Pulmonary artery endothelial cell (primary cell): ENCODE measurements around the gene ORC5. TPM values are rescaled to one million over a fixed set of nuclear protein-coding genes. Genes with fewer than 3 reads are reported as not detected.
A peak's percentile ranks its signal among the peaks of the same experiment; 100 is the strongest.
"Not testable (repeated sequence)": the region's sequence is repeated elsewhere in the genome, so short reads cannot be mapped to it uniquely, and the experiment has no call there.

ENCODE experiments used
- DNase-seq: peaks from one replicate; pipeline ENCODE4 v3.0.0-alpha.2; 2011; ENCODE audit warnings: low read depth, low spot score
- total RNA-seq: library from RNA; depleted of rRNA; stranded (reverse); fragments of >200 nt; gene quantifications from 2 replicates; pipeline ENCODE4 v1.2.3, GENCODE V29; 2014

The ORC5 gene
- total RNA-seq, 1 donor from 2014 or later: 83.0 TPM

DNA sequence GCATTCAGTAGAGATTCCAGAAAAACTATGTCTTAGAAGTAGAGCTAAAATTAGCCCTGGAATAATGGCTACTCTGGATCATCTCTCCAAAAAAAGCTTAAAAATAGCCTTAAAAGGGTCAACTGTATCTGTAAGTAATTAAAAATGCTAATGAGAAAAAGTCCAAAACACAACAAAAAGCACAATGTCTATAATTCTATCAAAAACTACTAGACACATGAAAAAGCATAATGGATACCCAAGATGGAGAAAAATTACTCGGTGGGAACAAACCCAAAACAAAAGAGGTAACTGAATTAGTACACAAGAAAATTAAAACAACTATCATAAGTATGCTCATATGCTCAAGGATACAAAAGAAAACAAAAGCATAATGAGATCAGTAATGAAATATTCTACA, 15.4 kb downstream of the ORC5 start:
- no peak for DNase-seq

DNA sequence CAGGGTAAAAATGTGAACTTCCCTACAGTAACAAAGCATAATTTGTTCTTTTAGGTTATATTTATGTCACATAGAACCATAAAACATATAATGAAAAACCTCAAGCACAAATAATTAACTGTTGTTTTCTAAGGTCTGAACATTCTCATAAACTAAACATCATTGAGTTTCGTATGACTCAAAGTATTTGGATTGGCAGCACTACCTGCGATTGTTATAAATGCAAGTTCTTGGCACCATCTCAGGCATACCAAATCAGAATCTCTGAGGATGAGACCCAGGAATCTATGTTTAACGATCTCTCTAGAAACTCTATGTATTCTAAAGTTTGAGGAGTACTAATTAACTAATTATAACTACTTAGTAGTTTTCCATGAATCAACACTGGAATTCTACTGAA, 22.5 kb downstream of the ORC5 start:
- peak; percentile 45 for DNase-seq

DNA sequence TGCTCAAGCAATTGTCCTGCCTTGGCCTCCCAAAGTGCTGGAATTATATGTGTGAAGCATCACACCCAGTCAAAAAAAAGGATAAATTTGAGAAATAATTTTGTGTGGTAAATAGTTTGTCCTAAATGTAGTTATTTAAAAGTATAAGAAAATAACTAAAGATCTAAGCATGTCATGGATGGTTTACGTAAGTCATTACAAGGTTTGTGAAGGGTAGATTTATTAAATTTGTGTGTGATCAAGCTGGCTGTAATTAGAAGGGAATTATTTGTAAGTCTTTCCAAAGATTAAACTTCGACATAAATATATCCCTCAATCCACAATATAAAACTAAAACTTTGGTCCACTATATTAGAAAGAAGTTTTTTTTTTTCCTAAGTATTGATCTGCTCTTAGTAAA, 28.6 kb downstream of the ORC5 start:
- DNase-seq: no peak

DNA sequence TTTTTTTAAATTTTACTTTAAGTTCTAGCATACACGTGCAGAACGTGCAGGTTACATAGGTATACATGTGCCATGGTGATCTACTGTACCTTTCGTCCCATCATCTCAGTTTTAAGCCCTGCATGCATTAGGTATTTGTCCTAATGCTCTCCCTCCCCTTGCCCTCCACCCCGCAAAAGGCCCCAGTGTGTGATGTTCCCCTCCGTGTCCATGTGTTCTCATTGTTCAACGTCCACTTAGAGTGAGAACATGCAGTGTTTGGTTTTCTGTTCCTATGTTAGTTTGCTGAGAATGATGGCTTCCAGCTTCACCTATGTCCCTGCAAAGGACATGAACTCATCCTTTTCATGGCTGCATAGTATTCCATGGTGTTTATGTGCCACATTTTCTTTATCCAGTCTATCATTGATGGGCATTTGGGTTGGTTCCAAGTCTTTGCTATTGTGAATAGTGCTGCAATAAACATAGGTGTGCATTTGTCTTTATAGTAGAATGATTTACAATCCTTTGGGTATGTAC, 30.2 kb downstream of the ORC5 start:
- not testable (repeated sequence) for DNase-seq

DNA sequence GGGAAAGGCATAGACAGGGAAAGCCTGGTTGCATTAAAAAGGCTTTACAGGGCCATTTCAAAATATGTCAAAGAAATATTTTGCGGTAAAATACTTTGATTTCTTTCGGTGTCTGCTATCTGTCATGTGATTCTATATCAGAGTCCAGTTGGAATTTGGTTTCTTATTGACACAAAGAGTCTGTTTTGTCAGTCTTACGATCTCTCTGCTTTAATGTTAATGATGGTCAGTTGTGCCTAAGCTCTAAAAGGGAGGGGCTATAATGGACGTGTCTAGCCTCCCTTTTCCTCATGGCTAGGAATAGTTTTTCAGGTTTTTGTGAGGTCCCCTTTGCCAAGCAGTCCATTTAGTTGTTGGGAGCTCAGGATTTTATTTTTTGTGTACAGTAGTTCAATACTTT, 31.5 kb downstream of the ORC5 start:
- no peak for DNase-seq

DNA sequence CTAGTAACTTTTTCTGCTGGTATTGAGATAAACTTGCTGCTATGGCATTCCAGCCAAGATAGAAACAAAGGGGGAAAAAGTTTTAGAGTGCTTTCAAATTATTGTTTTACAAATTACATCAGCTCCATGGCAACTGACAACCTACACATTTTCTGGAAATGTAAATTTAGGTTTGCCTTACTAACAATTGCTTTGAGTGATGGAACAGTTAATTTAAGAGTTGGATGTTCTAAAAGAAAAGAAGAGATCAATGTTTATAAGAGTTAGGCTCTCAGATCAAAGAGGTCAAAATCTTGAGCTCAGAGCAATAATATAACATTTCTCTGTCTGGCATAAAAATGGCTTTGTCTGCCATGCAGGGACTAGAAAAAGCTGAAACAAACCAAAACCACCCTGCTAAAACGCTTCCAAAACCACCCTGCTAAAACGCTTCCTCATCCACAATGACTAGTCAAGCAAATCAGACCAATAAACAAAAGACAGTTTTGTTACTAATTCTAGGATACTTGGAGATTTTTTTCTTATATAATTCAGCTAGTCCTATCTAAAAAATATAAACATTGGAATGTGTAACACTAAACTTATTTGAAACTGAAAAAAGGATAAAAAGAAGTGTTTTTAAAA, 32.3 kb downstream of the ORC5 start:
- DNase-seq: no peak

DNA sequence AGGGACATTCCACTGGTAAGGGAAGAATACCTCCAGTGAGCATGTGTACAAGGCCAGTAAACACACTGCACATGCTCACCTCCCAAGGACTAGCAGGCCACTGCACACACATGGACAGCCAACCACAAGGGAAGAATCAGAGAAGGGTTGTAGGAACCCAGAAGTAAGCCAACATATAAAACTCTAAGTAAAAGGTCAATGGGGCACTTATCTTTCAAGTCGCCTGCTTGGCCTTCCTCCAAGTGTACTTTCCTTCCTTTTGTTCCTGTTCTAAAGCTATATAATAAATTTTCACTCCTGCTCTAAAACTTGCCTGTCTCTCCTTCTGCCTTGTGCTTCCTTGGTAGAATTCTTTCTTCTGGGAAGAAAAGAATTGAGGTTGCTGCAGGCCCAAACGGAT, 33.0 kb downstream of the ORC5 start:
- DNase-seq: peak; percentile 37

DNA sequence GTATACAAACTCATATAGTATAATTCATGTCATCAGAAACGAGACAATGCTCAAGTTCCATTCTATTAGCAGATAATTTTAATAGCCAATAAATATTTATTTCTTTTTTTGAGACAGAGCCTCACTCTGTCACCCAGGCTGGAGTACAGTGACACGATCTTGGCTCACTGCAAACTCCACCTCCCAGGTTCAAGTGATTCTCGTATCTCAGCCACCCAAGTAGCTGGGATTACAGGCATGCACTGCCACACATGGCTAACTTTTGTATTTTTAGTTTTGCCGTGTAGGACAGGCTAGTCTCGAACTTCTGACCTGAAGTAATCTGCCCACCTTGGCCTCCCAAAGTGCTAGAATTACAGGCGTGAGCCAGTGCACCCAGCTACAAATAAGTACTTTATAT, 45.7 kb downstream of the ORC5 start:
- no peak for DNase-seq

DNA sequence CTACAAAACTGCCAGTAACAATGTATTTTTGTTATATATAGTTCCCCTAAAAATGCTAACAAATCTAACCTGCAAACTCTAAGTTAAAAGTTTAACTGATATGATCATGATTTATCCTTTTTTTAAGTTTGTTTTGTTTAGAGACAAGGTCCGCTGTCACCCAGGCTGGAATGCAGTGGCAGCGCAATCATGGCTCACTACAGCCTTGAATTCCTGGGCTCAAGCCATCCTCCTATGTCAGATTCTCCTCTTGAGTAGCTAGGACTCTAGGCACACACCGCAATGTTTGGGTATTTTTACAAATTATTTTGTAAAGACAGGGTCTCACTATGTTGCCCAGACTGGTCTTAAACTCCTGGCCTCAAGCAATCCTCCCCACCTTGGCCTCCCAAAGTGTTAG, 46.6 kb downstream of the ORC5 start:
- no peak for DNase-seq

DNA sequence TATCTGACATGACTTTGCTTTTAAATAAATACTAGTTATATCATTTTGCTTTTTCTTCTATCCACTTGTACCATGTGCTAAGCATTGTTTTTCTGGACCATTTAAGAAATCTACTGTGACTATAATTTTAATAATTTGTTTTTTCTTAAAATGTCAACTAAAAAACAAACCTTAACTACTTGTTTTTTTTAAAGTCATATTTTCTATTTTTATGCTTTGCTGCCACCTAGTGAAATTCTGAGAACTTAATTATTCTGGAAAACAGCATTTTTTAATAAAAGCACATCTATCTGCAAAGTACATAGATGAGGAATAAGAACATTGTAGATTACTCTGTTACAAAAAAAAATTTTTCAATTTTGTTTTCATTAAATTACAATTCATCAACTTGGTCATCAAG, 47.4 kb downstream of the ORC5 start:
- DNase-seq: no peak

DNA sequence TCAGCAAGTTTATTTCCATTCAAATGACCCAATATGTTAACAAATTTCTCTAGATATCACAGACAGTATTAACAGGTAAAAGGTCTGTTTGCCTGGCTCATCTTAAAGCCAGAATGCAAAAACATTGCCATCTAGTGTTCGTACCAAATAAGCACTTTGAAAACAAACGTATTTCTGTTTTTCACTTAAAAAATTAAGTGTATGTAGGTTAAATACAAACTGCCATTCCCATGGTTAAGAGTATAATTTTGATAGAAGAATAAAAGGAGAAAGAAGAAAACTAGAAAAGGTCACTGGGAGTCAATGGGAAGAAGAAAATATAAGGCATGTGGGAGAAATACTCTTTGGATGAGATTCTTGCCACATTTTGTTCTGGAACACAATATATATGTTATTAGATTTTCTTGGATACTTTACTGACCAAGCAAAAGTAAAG, 51.0 kb downstream of the ORC5 start:
- DNase-seq: no peak

DNA sequence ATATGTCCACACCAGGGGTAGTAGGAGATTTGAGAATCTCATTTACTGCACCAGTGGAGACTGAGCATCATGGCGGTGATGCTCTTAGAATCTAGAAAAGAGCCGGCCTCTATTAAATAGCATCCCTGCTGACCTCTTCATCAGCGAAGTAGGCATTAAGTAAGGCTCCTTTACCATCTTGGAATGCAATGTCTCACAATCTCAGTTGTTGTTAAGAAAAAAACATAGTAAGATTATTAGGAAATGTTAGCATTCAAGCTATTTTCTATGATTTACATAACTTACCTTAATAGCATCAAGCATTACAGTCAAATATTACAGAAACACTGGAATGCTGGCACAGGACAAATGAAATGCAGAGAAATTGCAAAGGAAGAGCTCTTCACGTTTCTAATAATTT, 54.5 kb downstream of the ORC5 start:
- DNase-seq: no peak

DNA sequence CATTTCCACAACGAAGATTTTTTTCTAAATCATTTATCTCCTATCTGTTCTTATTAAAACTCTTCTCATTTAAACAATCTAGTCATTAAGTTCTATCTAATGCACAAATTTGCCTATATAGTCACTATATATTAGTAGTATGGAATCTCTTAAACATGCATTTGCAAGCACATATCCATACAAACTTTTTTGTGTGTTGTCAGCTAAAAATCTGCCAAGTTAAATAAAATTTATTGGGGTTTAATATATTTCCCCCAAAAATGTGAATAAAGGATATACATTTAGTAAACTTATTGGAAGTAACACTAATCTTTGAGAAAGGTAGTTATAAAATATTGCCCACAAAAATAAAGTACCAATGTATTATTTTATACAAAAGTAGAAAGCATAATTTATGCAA, 55.3 kb downstream of the ORC5 start:
- no peak for DNase-seq

DNA sequence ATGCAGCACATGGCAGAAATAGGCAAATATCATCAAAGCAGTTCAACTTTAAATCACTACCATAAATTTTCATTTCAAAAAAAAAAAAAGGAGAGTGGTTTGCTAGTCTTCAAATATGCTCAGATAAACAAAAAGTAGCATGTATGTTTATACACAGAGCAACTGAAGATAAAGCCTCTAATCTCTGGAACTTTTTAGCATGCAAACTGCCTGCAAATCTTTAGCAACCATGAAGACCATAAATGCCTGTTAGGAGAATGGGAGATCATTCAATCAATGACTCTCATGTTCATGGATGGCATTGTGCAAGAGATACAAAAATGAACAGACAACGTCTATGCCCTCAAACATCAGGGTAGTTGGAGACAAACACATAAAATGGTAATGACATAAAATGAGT, 57.3 kb downstream of the ORC5 start:
- no peak for DNase-seq

DNA sequence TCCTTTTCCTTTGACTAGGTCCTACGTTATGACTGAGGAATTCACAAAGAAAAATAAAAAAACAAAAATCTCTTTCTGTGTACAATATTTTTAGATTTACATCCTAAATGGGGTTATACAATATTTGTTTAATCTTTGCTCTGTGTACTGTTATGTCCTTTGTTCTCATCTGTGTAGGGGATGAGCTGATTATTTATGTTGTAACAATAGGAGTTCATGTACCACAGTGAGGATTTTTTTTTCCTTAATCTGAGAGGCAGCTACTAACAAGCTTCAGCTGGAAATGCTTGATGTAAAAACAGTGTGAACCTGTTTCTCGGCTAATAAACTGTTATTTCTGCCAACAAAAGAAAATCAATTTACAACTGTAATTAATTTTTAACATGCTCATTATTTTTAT, 58.0 kb downstream of the ORC5 start:
- DNase-seq: no peak

DNA sequence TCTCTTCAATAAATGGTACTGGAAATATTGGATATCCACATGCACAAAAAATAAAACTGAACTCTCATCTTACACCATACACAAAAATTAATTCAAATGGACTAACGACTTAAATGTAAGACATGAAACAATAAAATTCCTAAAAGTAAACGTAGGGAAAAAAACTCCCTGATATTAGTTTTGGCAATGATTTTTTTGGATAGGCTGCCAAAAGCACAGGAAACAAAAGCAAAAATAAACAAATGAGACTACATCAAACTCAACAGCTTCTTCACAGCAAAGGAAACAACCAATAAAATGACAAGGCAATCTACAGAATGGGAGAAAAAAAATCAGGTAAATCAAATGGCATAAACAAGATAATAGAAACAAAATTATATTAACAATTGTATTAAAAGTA, 65.7 kb downstream of the ORC5 start:
- DNase-seq: peak; percentile 29

DNA sequence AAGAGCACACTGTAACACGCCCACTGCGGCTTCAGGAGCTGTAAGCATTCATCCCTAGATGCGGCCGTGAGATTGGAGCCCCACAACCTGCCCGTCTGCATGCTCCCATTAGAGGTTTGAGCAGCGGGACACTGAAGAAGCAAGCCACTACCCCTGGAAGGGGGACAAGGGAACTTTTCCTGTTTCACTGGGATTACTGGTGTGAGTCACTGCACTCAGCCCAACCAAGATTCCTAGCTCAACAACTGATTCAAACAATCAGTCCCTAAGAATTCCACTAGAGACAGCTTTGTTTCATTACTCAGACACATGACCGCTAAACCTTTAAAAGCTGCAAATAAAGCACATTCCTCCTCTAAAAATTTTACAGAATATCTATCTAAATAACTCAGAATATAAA, 69.8 kb downstream of the ORC5 start:
- no peak for DNase-seq

DNA sequence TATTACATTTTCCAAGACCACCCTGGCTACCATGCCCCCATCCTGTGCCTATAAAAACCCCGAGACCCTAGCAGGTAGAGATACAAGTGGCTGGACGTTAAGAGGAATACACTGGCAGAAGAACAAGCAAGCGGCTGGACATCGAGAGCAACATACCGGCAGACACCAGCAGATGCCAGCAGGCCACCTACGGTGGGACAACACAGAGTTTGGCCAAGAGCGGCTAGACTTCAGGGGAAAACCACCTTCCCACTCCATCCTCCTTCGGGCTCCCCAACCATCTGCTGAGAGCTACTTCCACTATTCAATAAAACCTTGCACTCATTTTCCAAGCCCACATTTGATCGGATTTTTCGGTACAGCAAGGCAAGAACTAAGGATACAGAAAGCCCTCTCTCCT, 70.3 kb downstream of the ORC5 start:
- DNase-seq: no peak

DNA sequence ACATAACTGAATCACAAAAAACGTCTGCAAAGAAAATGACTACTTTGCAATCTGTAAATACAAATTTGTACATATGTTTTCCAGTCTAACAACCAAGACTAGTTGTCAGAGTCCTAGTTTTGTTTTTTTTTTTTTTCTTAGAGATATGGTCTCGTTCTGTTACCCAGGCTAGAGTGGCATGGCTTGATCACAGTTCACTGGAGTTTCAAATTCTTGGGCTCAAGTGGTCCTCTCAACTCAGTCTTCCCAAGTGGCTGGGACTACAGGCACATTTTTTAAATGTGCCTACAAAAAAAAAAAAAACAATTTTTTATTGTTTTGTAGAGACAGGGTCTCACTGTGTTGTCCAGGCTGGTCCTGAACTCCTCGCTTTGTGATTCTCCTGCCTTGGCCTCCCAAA, 70.8 kb downstream of the ORC5 start:
- no peak for DNase-seq

DNA sequence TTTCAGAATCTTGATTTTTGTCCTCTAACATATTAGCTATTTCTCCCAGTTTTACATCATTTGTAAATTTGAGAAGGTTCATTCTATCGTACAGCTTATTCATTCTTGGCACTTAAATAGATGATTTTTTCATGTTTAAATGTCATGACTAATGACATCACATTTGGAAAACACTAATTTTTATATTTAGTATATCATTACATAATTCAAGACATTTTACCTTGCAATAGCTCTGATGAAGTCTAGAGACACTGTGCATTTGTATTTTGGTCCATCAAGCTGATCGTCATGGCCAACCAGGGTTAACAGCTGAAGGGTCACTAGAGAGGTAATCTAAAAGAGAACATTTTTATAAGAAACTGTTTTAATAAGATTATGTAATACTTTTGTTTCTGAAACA, 71.3 kb downstream of the ORC5 start:
- DNase-seq: no peak

DNA sequence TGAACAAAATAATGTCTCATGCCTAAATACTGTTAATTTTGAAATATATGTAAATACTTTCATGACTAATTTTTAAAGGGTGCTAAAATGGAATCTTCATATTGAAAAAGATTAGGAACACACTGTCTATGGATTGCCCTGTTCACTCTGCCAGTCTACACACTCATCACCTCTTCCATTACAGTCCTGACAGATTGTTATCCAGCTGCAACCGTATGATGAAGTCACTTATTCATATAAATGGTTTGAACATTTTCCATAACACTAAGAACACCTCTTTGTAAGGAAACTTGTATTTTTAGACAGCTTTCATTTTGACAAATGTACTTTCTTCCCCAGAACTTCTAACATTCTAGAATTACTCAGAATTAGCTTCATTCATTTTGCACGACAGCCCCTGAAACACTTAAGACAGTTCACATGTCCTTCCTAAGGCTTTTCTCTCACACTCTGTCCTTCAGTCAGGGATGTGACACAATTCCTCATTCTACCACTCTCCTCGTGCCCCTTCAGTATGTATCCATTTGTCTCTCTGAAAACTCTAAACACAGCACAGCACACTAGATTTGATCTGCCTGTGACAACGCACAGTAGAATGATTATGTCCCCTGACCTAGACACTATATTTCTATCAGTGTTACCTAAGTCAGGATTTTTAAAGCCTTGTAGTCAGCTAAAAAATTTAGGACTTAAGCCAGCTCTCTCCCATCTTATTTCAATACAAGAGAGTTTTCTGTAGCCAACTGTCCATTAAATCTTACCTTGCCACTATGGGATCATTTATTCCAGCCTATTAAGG, 71.9 kb downstream of the ORC5 start:
- DNase-seq: no peak

DNA sequence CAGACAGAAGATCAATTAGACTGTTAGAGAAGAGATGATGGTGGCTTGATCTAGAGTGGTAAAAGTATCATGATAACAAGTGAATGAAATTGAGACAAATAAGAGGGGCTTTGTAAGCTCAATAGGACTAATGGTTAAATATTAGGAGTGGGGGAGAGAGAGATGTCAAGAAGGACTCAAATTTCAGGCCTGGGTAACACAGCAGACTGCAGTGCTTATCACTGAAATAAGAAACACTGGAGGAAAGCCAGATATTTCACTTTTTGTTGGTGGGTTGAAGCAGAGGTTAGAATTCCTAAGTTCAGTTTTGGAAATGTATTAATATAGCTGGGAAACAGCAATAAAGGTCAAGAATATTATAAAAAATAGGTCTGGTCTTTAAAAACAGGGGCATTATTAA, 74.6 kb downstream of the ORC5 start:
- DNase-seq: no peak

DNA sequence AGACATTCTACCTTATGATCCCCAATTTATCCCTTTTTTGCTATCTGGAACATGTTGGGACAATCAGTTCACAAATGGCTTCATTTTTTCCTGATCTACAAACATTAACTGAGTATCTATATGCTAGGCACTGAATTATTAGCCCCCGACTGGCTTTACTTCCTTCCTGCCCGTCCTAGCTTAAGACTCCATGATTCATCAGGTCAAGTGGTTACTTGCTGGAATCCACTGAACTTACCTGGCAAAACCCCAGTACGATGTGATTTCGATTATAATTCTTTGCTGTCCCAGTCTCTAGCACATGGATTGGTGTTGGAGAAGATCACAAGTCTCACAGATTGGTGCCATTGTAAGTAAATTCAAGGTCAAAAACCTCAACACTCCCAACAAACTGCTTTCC, 77.1 kb downstream of the ORC5 start:
- DNase-seq: no peak
